GM19395 (cell line): ENCODE data around the gene C11orf52.

ENCODE experiments used
- ATAC-seq: cut with Tn5 transposase; IDR thresholded peaks from one replicate; pipeline ENCODE4 v1.9.1; 2021; ENCODE audit warnings: mild to moderate bottlenecking, moderate library complexity; ENCODE audit not compliant: unreplicated experiment

Gene C11orf52

DNA sequence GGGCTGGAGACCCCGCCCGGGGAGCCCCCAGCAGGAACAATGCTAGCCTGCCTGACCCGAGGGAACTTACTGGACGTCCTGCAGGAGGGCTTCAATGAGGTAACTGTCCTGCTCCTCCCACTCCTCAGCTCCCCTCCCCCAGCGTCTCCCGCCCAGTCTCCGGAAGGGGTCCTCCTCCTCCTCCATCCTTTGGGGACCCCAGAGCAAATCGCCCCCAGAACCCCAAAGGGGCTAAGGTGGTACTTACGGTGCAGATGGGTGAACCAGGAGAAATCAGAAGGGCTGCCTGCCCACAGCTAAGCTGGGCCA is 18.7 kb downstream of the C11orf52 start:
- ATAC-seq: no peak

DNA sequence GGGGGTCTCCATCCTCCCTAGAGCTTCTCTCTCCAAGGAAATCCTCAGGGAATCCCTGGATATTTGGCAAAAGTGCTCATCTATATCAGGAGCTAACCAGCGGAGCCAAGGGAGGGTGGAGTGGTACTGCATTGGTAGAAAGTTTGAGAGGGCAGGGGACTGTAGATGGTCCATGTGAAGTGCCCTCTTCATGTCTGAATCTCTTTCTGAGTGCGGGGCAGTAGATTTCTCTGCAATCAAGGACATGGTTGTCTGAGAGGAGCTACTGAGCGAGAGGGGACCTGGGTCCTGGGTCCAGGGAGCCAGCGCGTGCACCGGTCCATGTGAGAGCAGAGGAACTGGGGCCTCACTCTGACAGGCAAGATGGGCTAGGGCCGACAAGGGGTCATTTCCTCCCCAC is 19.1 kb downstream of the C11orf52 start:
- no peak for ATAC-seq

DNA sequence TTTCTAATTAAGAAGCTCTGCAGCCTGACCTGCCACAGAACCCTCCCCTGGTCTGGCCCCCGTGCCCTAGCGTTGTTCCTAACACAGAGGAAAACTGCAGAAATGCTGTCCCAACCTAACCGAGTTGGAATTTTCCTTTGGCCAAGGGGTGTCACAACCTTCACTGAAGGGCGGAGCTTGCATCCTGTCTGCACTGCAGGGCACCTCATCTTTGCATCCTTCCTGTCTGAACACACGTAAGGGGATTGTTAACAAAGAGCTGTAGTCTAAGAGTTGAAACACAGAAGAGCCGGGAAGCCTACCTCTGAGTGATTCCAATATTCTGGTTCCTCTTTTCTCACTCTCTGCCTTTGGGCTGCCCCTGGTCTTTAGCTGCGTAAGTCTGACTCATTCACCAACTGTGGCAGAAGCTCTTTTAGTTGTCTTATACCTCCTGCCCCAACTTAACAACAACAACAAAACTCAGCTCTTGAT is 20.0 kb downstream of the C11orf52 start:
- ATAC-seq: peak; percentile 90

DNA sequence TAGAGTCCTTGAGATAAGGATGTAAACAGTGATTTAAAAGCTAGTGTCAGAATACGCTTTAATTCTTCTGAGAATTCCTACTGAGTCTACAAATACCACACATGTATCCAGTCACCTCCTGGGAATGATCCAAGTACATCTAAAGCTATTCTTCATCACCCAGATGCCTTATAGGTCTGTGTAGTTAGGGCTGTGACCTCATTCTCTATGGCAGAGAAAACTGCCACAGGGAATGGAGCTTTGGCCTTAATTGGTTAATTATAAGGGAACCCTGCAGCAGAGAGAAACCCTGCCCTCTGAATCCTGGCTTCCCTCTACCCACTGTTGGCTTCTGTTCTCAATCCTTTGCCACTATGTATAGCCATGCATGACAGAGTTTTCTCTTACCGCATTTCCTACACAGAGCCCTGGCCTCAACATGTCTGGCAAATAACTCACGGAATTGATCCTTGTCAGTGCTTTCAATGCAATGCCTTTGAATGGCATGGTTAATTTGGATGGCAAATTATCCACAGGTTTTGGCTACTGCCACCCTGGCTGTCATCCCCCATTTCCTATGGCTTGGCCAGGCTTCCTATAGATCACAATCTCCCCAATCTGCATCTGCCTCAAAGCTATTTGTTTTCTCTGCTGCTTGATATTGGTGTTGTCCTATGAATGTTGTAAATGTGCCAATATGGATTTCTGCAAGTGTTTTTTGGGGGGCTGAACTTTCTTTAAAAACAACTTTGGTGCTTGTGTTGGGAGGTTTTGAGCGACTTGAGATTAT is 21.3 kb downstream of the C11orf52 start:
- no peak for ATAC-seq

DNA sequence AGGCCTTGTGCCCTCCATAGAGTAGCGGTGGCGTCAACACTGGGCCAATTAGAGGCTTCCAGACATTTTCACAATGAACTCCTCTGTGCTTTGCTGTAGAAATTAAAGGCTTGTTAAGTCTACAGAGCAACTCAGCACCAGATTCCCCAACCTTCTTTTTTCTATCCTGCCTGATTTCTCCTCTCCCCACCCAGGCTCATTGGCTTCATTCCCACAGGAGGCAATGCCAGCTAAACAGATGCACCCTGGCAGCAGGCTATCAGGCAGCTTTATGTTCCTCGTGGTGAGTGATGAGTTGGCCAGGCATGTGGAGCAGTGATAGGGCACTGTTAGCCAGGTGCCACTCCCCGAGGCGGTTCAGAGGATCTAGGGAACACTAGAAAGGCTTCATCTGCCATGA is 23.2 kb downstream of the C11orf52 start:
- ATAC-seq: no peak

DNA sequence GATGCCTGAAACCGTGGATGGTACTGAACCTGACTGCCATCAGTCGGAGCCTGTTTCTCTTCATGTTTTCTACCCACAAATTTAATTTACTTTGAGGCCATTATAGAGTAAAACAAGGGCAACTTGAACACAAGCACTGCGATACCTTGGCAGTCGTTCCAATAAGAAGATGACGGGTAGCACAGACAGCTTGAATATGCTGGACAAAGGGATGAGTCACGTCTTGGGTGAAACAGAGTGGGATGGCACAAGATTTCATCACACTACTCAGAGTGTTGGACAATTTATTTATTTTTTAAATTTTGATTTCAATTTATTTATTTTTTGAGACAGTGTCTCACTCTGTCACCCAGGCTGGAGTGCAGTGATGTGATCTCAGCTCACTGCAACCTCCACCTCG is 24.1 kb downstream of the C11orf52 start:
- ATAC-seq: no peak

DNA sequence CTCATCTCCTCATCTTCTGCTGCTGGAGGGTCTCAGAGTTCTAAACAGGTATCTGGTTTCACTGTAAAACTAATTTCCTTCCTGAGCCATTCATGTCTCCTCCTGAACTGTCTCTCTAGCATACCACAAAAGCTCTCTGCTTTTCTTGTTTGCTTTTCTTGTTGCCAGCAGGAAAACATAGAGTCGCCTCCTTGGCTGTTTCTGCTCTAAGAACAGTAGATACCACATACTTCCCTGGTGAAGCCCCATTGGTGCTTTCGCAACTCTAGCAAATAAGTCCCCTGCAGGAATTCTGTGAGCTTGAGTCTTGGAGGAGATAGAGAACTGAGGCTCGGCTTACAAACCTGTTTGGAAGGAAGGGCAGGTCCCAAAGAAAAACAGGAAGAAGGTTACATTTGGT is 25.4 kb downstream of the C11orf52 start:
- no peak for ATAC-seq

DNA sequence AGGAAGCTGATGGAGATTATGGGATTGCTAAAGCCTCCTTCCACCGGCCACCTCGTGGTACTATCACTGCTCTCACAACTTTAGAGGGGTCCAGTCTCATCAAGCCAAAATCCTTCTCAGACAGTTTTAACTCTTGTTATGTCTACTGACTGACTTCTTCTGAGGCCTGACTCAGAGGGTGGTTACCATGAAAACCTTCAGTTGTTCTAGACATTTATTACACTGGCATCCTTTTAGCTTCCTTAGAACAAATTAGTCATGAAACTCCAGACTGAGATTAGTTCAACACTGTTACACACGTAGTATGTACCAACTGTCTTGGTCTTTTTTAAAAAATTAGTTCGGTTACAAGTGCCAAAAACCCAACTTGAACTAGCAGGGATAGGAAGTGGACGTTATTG is 25.9 kb downstream of the C11orf52 start:
- no peak for ATAC-seq

DNA sequence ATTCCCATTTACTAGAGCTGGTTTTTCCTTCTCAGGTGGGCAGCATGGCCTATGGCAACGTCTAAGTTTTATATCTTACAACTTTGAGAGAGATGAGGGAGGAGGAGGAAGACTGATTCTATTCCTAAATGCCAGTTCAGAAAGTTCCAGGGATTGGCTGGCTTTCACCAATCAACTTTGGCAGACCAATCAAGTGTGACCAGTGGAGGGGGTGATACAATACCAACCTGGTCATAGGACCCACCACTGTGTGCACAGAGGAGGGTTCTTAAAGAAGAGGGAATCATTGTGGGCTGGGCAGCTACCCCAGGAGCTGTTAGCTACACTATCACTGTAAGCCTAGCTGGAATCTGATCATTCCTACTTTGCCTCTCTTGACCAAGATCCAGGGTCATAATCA is 26.5 kb downstream of the C11orf52 start:
- no peak for ATAC-seq

DNA sequence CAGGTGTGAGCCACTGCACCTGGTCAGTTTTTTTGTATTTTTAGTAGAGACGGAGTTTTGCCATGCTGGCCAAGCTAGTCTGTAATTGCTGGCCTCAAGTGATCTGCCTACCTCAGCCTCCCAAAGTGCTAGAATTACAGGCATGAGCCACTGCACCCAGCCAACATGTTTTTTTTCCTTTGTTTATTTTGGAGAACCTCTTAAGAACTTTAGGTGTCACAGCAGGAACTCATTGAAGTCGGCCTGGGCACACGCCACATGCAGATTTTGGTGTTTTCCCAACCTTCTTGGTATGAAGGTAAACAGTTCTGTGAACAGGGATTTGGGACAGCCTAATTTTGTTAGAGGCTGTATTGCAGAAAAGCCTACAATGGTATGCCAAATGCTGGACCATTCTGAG is 27.8 kb downstream of the C11orf52 start:
- ATAC-seq: no peak

DNA sequence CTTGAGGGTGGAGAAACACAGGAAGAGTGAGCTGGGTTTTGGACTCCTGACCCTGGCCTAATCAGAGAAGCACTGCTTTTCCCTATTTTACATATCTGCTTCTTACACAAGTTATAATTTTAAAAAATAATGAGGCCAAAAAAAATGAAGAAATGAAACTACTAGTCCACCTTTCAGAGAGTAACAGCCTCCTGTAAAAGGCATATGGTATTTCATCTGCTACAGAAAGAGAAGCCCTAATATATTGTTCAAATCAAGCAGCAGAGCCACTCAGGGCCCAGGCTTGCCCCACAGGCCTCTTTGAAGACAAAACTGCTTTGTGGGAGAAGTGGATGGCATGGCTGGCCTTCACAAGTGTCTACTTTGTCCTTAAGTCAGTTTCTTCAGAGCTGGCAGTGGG is 28.4 kb downstream of the C11orf52 start:
- no peak for ATAC-seq

DNA sequence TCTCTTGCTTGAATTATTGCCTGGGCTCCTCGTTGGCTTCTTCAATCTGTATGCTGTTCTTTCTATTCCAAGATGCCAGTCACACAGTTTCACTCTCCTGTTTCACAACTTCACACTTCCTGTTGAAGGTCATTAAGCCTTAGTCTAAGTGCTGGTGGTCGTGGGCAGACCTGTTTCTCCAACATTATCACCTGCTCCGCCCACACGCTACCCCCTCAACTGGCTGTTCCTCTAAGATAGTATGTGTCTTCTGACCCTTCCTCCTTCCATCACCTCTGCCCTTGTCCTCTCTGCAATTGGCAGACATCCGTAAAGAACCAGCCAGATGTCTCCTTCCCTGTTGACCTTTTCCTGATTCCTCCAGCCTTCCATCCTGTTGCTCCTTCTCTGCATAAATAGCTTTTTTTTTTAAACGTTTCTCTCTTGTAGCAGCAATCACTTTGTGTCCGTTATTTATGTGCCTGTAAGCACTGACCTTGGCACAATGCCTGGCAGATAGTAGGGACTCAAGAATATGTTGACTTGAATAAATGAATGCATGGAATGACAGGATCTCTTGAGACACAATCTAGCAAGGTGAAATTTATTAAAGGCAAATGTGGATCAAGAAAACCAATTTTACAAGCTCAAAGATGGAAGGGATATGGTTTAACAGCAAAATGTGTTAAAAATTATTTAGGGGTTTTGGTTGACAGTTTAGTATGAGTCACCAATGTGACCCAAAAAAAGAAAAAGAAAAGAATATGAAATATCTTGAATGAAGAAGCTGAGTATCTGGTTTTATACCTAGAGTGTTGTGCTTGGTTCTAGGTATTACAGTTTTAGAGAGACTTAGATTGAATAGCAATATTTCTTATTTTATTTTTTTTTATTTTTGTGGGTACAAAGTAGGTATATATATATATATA is 31.1 kb downstream of the C11orf52 start:
- no peak for ATAC-seq

DNA sequence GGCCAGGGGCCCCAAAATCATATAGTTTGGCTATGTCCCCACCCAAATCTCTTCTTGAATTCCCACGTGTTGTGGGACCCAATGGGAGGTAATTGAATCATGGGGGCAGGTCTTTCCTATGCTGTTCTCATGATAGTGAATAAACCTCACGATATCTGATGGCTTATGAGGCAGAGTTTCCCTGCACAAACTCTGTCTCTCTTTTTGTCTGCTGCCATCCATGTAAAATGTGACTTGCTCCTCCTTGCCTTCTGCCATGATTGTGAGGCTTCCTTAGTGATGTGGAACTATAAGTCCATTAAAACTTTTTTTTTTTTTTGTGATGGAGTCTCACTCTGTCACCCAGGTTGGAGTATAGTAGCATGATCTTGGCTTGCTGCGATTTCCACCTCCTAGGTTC is 32.9 kb downstream of the C11orf52 start:
- no peak for ATAC-seq

DNA sequence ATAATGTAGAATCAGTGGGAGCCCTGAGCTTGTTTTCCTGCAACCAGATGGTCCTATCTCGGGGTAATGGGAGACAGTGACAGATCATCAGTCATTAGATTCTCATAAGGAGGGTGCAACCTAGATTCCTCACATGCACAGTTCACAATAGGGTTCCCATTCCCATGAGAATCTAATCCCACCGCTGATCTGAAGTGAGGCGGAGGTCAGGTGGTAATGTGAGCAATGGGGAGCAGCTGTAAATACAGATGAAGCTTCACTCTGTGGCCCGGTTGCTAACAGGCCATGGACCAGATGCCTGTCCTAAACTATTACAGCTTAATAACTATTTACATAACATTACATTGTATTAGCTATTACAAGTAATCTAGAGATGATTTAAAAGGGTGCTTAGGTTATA is 35.4 kb downstream of the C11orf52 start:
- no peak for ATAC-seq

DNA sequence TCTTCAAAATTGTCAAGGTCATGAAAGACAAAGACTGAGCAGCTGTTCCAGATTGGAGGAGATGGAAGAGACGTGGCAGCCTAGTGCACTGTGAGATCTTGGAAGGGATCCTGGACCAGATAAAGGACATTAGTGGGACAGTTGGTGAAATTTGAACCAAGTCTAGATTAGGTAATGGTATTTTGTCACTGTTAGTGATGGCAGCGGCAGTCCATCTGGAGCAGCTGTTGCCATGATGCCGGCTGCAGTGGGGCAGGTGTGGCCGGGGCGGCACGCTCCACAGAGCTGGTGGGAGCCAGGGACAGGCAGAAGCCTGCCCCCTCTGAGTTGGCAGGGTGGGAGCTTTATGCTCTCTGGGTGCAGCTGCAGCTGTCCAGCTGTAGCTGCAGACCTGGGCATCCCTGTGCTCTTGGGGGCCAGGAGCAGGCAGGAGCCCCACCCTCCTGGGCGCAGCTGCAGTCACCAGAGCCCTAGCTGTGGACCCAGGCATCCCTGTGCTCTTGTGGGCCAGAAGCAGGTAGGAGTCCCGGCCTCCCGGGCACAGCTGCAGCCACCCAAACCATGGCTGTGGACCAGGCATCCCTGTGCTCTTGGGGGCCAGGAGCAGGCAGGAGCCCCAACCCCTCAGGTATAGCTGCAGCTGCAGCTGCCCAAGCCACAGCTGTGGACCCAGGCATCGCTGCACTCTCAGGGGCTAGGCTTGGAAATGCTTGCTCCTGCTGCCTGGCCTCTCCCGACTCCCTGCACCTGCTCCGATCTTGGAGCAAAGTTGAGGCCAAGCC is 39.1 kb downstream of the C11orf52 start:
- no peak for ATAC-seq

DNA sequence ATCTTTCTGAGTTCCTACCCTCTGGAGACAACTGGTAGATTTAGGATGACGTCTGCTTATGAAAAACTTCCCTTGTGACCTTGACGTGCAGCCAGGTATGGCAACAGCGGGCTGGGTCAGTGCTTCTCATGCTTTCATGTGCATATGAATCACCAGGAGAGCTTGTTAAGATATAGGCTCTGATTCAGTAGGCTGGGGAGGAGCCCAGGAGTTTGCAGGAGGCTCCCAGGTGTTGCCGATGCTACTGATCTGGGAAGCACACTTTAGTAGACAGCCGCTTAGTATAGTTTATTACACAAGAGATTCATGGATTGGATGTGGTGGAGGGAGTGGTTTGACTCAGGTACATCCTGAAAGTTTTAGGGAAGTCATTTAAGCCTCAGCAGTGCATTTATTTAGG is 42.2 kb downstream of the C11orf52 start:
- no peak for ATAC-seq

DNA sequence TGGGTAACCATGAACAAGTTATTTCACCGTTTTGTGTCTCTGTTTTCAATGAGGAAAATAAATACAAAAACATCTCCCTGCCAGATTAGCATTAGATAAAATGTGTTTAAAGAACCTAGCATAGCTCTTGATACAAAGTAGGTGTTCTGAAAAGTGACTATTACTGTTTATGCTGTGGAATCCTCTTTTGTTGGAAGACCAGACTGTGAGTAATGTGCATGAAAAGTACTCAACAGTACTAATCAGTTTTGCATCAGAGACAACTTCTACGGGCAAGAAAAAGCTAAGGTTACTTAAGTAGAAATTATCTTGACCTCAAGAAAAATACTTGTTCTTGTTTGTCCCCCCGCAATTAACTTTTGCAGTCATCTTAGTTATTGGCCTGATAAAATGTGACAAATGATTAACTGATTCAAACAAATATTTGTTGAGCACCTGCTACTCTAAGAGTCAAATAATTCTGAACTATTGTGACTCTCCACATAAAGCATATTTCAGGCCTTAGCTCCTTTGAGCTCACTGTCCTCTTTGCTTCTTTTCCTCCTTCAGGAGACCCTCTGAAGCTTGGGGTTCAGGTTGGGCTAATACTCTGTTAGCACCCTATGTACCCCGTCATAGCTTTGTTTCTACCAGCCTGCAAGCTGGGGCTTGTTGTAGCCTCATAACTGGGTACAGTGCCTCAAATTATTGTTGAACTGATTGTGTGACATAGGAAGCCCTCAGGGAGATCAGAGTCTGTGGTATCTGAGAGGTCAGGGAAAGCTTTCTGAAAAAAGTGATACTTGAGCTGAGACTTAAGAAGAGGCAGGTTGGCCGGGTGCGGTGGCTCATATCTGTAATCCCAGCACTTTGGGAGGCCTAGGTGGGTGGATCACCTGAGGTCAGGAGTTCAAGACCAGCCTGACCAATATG is 42.9 kb downstream of the C11orf52 start:
- ATAC-seq: no peak

DNA sequence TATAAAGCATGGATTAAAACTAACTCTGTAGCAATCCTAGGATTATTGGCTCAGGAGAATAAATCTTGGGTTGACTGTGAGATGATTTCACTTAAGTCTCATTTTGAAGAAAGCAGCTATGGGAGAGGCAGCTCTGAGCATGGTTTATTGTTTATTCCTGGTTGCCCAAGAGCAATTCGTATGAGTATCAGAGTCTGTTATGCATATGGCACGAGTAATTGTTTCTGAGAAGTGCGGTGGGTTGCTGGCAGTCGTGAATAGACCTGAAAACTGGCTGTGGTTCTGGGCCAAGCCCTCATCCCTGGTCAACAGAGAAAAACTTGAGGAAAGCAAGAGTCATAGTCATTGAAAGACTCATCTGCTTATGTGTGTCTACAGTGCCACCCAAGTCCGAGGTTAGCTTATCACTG is 45.2 kb downstream of the C11orf52 start:
- ATAC-seq: no peak

DNA sequence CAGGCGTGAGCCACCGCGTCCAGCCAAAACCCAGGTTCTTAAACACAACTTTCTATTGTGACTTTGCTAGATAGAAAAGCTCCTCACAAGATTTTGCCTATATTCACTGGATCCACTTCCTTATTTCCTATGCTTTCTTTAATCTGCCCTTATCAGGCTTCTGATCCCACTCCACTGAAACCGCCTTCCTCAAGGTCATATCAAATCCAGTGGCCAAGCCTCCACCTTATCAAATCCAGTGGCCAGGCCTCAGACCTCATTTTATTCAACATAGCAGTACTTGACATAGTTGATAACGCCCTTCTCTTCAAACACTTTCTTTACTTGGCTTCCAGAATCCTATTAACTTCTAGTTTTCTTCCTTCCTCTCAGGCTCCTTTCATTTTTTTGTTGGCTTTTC is 48.0 kb downstream of the C11orf52 start:
- no peak for ATAC-seq

DNA sequence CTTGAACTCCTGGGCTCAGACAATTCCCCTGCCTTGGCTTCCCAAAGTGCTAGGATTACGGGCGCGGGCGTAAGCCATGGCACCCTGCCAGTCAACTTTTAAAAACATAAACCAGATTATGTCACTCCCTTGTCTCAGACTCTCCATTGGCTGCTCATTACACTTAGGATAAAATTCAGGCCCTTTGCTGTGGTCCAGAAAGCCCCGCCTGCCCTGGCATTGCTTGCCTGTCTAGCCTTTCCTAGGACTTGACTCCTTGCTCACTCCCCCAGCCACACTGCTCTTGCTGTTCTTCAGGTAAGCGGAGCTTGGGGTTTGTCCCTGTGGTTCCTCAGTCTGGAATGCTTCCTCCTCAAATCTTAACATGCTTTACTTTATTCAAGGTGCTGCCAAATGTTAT is 48.9 kb downstream of the C11orf52 start:
- no peak for ATAC-seq
